M059J (cell line): ENCODE results near the gene STX4. TPM values are rescaled to one million over a fixed set of nuclear protein-coding genes. Genes with fewer than 3 reads are reported as not detected.
A peak's percentile ranks its signal among the peaks of the same experiment; 100 is the strongest.
"Not testable (repeated sequence)": the region's sequence is repeated elsewhere in the genome, so short reads cannot be mapped to it uniquely, and the experiment has no call there.

Experiments
- DNase-seq: peaks from one replicate; pipeline ENCODE4 v3.0.0-alpha.2; 2012; ENCODE audit warnings: low read depth
- total RNA-seq: library from RNA; depleted of rRNA; stranded (reverse); fragments of >200 nt; shearing (Covaris generic); gene quantifications from 2 replicates; pipeline ENCODE4 v1.2.3, GENCODE V29; 2014

STX4 gene
- total RNA-seq, 1 experiment from 2014 or later, result 26.7 TPM

- no peak for DNase-seq
These were observed 34.3 kb upstream of the STX4 start for GRCh38 chr16:30998852-30999761.

- DNase-seq, result no peak
These were observed 32.5 kb upstream of the STX4 start for GRCh38 chr16:31000671-31001382.

GRCh38 chr16:31001507-31002249 lies 31.7 kb upstream of the STX4 start:
- DNase-seq, result no peak

GRCh38 chr16:31002250-31002700 lies 31.1 kb upstream of the STX4 start:
- DNase-seq, result no peak

GRCh38 chr16:31002862-31003341 lies 30.5 kb upstream of the STX4 start:
- DNase-seq, result no peak

- no peak for DNase-seq
These were observed 29.6 kb upstream of the STX4 start for GRCh38 chr16:31003744-31004143.

- no peak for DNase-seq
These were observed 28.7 kb upstream of the STX4 start for GRCh38 chr16:31004658-31005057.

GRCh38 chr16:31005350-31006085 lies 27.8 kb upstream of the STX4 start:
- DNase-seq, result no peak

- no peak for DNase-seq
These were observed 27.3 kb upstream of the STX4 start for GRCh38 chr16:31006086-31006385.

GRCh38 chr16:31006589-31006988 lies 26.8 kb upstream of the STX4 start:
- no peak for DNase-seq

- DNase-seq, result no peak
These were observed 25.7 kb upstream of the STX4 start for GRCh38 chr16:31007684-31008083.

GRCh38 chr16:31008149-31008548 lies 25.2 kb upstream of the STX4 start:
- DNase-seq, result peak; percentile 92

GRCh38 chr16:31008551-31008950 lies 24.8 kb upstream of the STX4 start:
- no peak for DNase-seq

GRCh38 chr16:31009120-31009519 lies 24.2 kb upstream of the STX4 start:
- DNase-seq, result no peak

GRCh38 chr16:31009894-31010584 lies 23.3 kb upstream of the STX4 start:
- DNase-seq, result no peak

- DNase-seq, result no peak
These were observed 22.6 kb upstream of the STX4 start, which contains the start of gene STX1B for GRCh38 chr16:31010585-31011325. STX1B (minus strand) TSS chr16:31010638; CDS start chr16:31010396, 242 bp downstream.

GRCh38 chr16:31011815-31012214 lies 21.5 kb upstream of the STX4 start:
- DNase-seq, result not testable (repeated sequence)

GRCh38 chr16:31013292-31013691 lies 20.1 kb upstream of the STX4 start:
- DNase-seq, result not testable (repeated sequence)

GRCh38 chr16:31016018-31016417 lies 17.3 kb upstream of the STX4 start:
- no peak for DNase-seq

GRCh38 chr16:31017756-31018155 lies 15.6 kb upstream of the STX4 start:
- not testable (repeated sequence) for DNase-seq
